Coronary artery (tissue), 2 donors: ENCODE measurements around the gene ANTXR1.

Experiments
- DNase-seq: peaks from one replicate; pipeline ENCODE4 v3.0.0-alpha.2; 2017; ENCODE audit warnings: low spot score
- H3K27ac ChIP-seq, 2 donors: fragments of 200-600 bp; sonication (generic); one replicate each; pipeline ENCODE4 v1.5.1; 2016 to 2019
- H3K4me3 ChIP-seq: fragments of 200-600 bp; sonication (generic); 2 replicates; pipeline ENCODE4 v1.5.1; 2016; ENCODE audit warnings: mild to moderate bottlenecking, moderate library complexity
- CTCF ChIP-seq: fragments of 200-600 bp; sonication (generic); IDR thresholded peaks from one replicate; pipeline ENCODE4 v1.5.1; 2019; ENCODE audit warnings: antibody characterized with exemption

ANTXR1 gene

DNA sequence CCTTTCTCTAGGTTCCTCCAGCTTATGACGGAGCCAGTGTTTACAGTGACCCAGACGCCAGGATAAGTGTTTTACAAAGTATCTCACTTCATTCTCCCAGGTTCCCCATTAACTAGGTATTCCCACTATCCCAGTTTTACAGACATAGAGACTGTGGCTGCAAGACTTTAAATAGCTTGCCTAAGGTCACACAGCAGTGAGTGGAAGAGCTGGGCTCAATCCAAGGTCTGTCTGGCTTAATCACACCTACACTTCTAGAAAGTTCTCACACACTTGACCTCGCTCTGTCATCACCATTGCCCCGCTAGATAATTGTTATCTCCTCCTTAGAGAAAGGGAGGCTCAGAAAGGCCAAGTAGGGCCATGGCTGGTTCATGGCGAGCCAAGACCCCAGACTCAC is 110.2 kb downstream of the ANTXR1 start:
- no peak for DNase-seq
- Histone ChIP-seq H3K4me3 (no peak overlapping the region), H3K27ac (peak overlapping the region; percentile 7 to 9)
- no peak for TF ChIP-seq CTCF

- H3K27ac ChIP-seq, result no peak overlapping the region
- no peak for TF ChIP-seq CTCF
- DNase-seq, result no peak
- no peak overlapping the region for H3K4me3 ChIP-seq
Observed at GRCh38 chr2:69124343-69124742, 111.4 kb downstream of the ANTXR1 start.

DNA sequence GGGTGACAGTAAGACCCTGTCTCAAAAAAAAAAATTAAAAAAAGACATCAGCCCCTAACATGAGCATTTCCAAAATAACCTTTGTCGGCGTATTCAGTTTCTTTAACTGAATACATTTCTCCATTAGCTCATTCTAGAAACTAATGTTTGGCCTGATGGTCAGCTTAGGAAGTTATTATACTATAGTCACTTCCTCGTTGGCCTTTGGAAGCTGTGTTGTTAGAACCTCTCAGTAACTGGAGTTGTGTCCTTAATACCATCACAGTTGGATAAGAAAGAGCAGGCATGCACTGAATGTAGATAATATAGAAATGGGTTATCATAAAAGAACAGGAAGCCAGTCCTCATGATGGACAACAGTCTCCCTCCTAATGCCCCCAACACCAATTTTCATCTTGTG is 112.8 kb downstream of the ANTXR1 start:
- H3K4me3 ChIP-seq, result no peak overlapping the region
- no peak for DNase-seq
- no peak overlapping the region for H3K27ac ChIP-seq
- no peak for TF ChIP-seq CTCF

GRCh38 chr2:69126341-69126740 is 113.4 kb downstream of the ANTXR1 start:
- H3K27ac ChIP-seq, result no peak overlapping the region
- no peak for TF ChIP-seq CTCF
- DNase-seq, result no peak
- no peak overlapping the region for H3K4me3 ChIP-seq

DNA sequence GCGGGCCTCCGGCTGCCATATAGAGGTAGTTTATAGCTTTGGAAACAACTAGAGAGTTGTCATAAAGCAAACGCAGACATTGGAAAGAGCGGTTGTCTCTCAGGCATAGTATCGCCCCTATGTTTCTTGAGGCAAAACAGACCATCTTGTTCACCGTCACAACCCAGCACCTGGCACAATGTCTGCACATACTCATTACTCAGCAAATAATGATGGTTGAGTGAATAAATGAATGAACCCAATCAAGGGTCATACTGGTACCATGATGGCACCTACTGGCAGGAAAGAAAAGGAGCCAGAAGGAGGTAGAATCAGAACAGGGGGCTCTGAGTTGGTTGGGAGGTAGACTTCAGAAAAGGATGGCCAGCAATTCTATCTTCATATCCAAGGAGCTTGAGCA is 118.5 kb downstream of the ANTXR1 start:
- H3K27ac ChIP-seq, result peak overlapping the region in 1 of 2 donors; percentile 62
- no peak for TF ChIP-seq CTCF
- H3K4me3 ChIP-seq, result no peak overlapping the region
- no peak for DNase-seq

- Histone ChIP-seq H3K4me3 (no peak overlapping the region), H3K27ac (peak overlapping the region; percentile 12 to 62)
- no peak for DNase-seq
- no peak for TF ChIP-seq CTCF
Observed at GRCh38 chr2:69131983-69132675, 119.2 kb downstream of the ANTXR1 start.

DNA sequence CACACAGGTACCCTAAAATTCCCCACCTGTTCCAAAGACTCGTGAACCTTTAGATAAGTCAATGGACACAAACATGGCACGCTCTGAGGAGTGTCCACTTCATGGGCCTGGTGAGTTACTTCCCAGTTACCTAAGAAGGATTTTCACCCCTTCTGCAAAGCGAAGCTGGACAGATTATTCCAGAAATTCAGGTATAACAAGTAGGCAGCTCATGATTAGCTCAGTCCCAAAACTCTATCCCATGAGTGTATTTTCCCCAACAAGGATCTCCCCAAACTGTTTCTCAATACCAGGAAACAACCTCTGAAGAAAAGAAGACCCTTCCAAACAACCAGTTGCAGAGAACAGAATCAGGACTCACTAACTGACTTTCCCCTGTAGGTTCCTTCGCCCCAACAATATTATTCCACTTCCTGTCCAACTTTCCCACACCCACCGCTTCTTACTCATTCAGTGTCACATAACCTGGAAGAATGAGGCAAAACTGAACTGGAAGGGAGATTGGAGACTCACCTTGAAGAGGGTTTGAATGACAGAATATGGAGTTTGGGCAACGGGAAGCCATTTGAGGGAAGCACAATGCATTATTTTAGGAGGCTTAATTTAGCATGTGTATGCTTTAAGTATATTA is 120.1 kb downstream of the ANTXR1 start:
- no peak for DNase-seq
- Histone ChIP-seq H3K4me3 (no peak overlapping the region), H3K27ac (peak overlapping the region in 1 of 2 donors; percentile 62)
- TF ChIP-seq CTCF, result no peak
